Osteoblast (primary cell): ENCODE measurements around the gene KRT36. TPM values are rescaled to one million over a fixed set of nuclear protein-coding genes. Genes with fewer than 3 reads are reported as not detected.

Source experiments
- DNase-seq: peaks from one replicate; pipeline ENCODE4 v3.0.0; 2011; ENCODE audit warnings: low spot score, mixed read lengths; ENCODE audit not compliant: insufficient read length; ENCODE audit errors: missing footprints
- H2AFZ ChIP-seq: 2 replicates; pipeline ENCODE4 v1.6.0; 2011; ENCODE audit warnings: mild to moderate bottlenecking, low read length
- H3K27ac ChIP-seq: 2 replicates; pipeline ENCODE4 v1.5.1; 2011; ENCODE audit warnings: mild to moderate bottlenecking, low read depth, low read length, moderate library complexity
- H3K27me3 ChIP-seq: 2 replicates; pipeline ENCODE4 v1.6.0; 2012; ENCODE audit warnings: mild to moderate bottlenecking, control low read depth, inconsistent platforms, low read length, moderate library complexity; ENCODE audit not compliant: insufficient read depth
- H3K36me3 ChIP-seq: 2 replicates; pipeline ENCODE4 v1.5.1; 2011; ENCODE audit warnings: mild to moderate bottlenecking, low read length, control low read depth, moderate library complexity; ENCODE audit not compliant: insufficient read depth
- H3K4me1 ChIP-seq: 2 replicates; pipeline ENCODE4 v1.5.1; 2011; ENCODE audit warnings: mild to moderate bottlenecking, low read length, control low read depth, moderate library complexity; ENCODE audit not compliant: insufficient read depth
- H3K4me2 ChIP-seq: 2 replicates; pipeline ENCODE4 v1.6.0; 2011; ENCODE audit warnings: mild to moderate bottlenecking, low read length; ENCODE audit not compliant: insufficient read depth
- H3K4me3 ChIP-seq: fragments of 200-600 bp; sonication (generic); 3 replicates; pipeline ENCODE4 v1.5.1; 2012; ENCODE audit warnings: mild to moderate bottlenecking, low read length, inconsistent platforms; ENCODE audit not compliant: insufficient read depth
- H3K79me2 ChIP-seq: 2 replicates; pipeline ENCODE4 v1.6.0; 2012; ENCODE audit warnings: mild to moderate bottlenecking, low read length, control low read depth, inconsistent platforms; ENCODE audit not compliant: insufficient read depth
- H3K9me3 ChIP-seq: 2 replicates; pipeline ENCODE4 v1.5.1; 2011; ENCODE audit warnings: low read depth, low read length, control low read depth
- H4K20me1 ChIP-seq: 2 replicates; pipeline ENCODE4 v1.6.0; 2012; ENCODE audit warnings: mild to moderate bottlenecking, low read length, control low read depth; ENCODE audit not compliant: insufficient read depth
- total RNA-seq: library from RNA; depleted of rRNA; stranded (reverse); fragments of >200 nt; gene quantifications from 2 replicates; pipeline ENCODE4 v1.2.3, GENCODE V29; 2012
- TF ChIP-seq, protein P1 (sequence below): IDR thresholded peaks from 2 replicates; pipeline ENCODE4 v1.5.1; 2011; ENCODE audit warnings: mild to moderate bottlenecking, low read depth, low read length, moderate library complexity; ENCODE audit errors: extremely low read depth

KRT36 gene
- total RNA-seq, 1 donor = 0.36 TPM

- no peak overlapping the region for H3K4me3 ChIP-seq
- H3K27ac ChIP-seq = no peak overlapping the region
- H4K20me1 ChIP-seq = no peaks in the 10 kb centered on the region
- TF ChIP-seq, protein P1, sequence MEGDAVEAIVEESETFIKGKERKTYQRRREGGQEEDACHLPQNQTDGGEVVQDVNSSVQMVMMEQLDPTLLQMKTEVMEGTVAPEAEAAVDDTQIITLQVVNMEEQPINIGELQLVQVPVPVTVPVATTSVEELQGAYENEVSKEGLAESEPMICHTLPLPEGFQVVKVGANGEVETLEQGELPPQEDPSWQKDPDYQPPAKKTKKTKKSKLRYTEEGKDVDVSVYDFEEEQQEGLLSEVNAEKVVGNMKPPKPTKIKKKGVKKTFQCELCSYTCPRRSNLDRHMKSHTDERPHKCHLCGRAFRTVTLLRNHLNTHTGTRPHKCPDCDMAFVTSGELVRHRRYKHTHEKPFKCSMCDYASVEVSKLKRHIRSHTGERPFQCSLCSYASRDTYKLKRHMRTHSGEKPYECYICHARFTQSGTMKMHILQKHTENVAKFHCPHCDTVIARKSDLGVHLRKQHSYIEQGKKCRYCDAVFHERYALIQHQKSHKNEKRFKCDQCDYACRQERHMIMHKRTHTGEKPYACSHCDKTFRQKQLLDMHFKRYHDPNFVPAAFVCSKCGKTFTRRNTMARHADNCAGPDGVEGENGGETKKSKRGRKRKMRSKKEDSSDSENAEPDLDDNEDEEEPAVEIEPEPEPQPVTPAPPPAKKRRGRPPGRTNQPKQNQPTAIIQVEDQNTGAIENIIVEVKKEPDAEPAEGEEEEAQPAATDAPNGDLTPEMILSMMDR = no peak
- H3K9me3 ChIP-seq = no peaks in the 10 kb centered on the region
- H3K4me1 ChIP-seq = peaks cover 16% of the 10 kb centered on the region
- H3K79me2 ChIP-seq = no peaks in the 10 kb centered on the region
- no peaks in the 10 kb centered on the region for H3K36me3 ChIP-seq
- H2AFZ ChIP-seq = no peak overlapping the region
- H3K4me2 ChIP-seq = no peak overlapping the region
- no peak for DNase-seq
- no peaks in the 10 kb centered on the region for H3K27me3 ChIP-seq
Observed at GRCh38 chr17:41462705-41463104, 27.0 kb downstream of the KRT36 start.

- H3K9me3 ChIP-seq = no peaks in the 10 kb centered on the region
- DNase-seq = no peak
- H4K20me1 ChIP-seq = no peaks in the 10 kb centered on the region
- H3K79me2 ChIP-seq = no peaks in the 10 kb centered on the region
- no peaks in the 10 kb centered on the region for H3K27me3 ChIP-seq
- peaks cover 11% of the 10 kb centered on the region for H3K4me1 ChIP-seq
- H3K36me3 ChIP-seq = no peaks in the 10 kb centered on the region
- H2AFZ ChIP-seq = no peak overlapping the region
- no peak overlapping the region for H3K27ac ChIP-seq
- TF ChIP-seq, protein P1 = no peak
- no peak overlapping the region for H3K4me2 ChIP-seq
- no peak overlapping the region for H3K4me3 ChIP-seq
Observed at GRCh38 chr17:41457676-41458075, 32.0 kb downstream of the KRT36 start.

- Histone ChIP-seq H3K36me3 (no peaks in the 10 kb centered on the region), H4K20me1 (no peaks in the 10 kb centered on the region), H3K4me1 (peaks cover 11% of the 10 kb centered on the region), H2AFZ (no peak overlapping the region), H3K27me3 (no peaks in the 10 kb centered on the region), H3K4me3 (no peak overlapping the region), H3K79me2 (no peaks in the 10 kb centered on the region), H3K4me2 (no peak overlapping the region), H3K27ac (no peak overlapping the region), H3K9me3 (peaks cover 3% of the 10 kb centered on the region)
- TF ChIP-seq, protein P1 = peak; percentile 43
- peak; percentile 6 for DNase-seq
Observed at GRCh38 chr17:41456204-41456603, 33.5 kb downstream of the KRT36 start.

DNA sequence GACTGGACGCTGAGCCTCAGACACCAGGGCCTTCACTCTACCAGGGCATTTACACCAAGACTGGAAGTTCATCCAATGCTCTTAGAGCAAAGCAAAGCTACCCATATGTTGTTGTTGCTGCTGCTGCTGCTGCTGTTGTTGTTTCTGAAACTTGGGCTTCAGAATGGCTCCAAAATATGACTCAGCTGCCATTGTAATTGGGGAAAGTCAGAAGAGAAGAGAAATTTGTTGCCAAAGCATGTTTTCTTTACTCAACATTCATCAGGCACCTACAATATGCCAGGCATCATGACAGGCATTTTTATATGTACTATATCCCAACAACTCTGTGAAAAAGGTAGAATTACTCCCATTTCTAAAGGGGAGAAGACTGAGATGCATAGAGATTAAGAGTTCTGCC, 34.5 kb downstream of the KRT36 start:
- no peaks in the 10 kb centered on the region for H3K79me2 ChIP-seq
- peak; percentile 59 for DNase-seq
- H3K27ac ChIP-seq = peak overlapping the region; percentile 32
- no peaks in the 10 kb centered on the region for H3K36me3 ChIP-seq
- H4K20me1 ChIP-seq = no peaks in the 10 kb centered on the region
- H3K4me3 ChIP-seq = no peak overlapping the region
- peaks cover 3% of the 10 kb centered on the region for H3K9me3 ChIP-seq
- H3K4me1 ChIP-seq = peaks cover 11% of the 10 kb centered on the region
- H3K4me2 ChIP-seq = no peak overlapping the region
- TF ChIP-seq, protein P1 = no peak
- no peaks in the 10 kb centered on the region for H3K27me3 ChIP-seq
- H2AFZ ChIP-seq = peak overlapping the region; percentile 16
